Measurements from ENCODE around the gene MATK. TPM values are rescaled to one million over a fixed set of nuclear protein-coding genes. Genes with fewer than 3 reads are reported as not detected.

The MATK gene
- total and polyA plus RNA-seq, 7 donors: 1.8 to 7.7 (median 6.6) TPM; not detected in 4

DNA sequence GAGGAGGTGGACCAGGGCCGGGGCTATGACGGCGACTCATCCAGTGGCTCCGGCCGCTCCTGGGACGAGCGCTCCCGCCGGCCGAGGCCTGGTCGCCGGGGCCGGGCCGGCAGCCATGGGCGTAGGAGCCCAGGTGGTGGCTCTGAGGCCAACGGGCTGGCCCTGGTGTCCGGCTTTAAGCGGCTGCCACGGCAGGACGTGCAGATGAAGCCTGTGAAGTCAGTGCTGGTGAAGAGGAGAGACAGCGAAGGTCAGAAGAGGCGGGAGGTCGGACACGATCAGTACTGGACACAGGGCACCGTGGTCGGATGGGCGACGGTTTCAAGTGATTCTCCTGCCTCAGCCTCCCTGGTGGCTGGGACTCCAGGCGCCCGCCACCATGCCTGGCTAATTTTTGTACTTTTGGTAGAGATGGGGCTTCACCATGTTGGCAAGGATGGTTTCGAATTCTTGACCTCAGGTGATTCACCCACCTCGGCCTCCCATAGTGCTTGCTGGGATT is 55.7 kb downstream of the MATK start:
- Histone ChIP-seq H3K4me3 (no peak overlapping the region), H3K36me3 (no peaks in the 10 kb centered on the region), H3K9me3 (peaks cover 0 to 3% (median 0%) of the 10 kb centered on the region in 4 donors), H3K27ac (no peak overlapping the region), H3K4me1 (no peaks in the 10 kb centered on the region), H3K27me3 (peaks cover 0 to 7% (median 0%) of the 10 kb centered on the region in 3 donors)
- WGBS, 2 donors: 93 to 96% methylated on average over 32 of the region's 32 CpGs
- intact Hi-C loops (cut with DNase I): no loop called here
- no peak for DNase-seq
- TF ChIP-seq POLR2A (IDR thresholded peaks at IDR 0.05) (no peak), CTCF (IDR thresholded peaks at IDR 0.05) (no peak), EP300 (IDR thresholded peaks at IDR 0.05) (no peak), POLR2AphosphoS5 (IDR thresholded peaks at IDR 0.05) (no peak)

Small RNAs within 50 kb of the gene (small RNA-seq; reads per million reads assigned to genes)
- 0 reads per million in 3 donors for gene AC005777.1

Other genes with a start within 250 kb of the MATK start
- gene TEKTIP1, start 247.2 kb downstream of the MATK start, total RNA-seq: 1 to 10 TPM in 1 of 4 donors, not detected in 3; 1.4 TPM
- gene TEKTIP1, start 247.2 kb downstream of the MATK start, polyA plus RNA-seq: 1 to 10 TPM in 1 of 3 donors, not detected in 2; 1.5 TPM
- 10 to 100 TPM; 13.7 to 36.0 (median 22.6) TPM for gene MFSD12, start 228.8 kb downstream of the MATK start, total RNA-seq
- gene MFSD12, start 228.8 kb downstream of the MATK start, polyA plus RNA-seq: 10 to 100 TPM in 1 of 3 donors, 1 to 10 TPM in 2; 2.4 to 53.5 (median 8.6) TPM
- 100 to 1,000 TPM; 105 to 148 (median 120) TPM for gene HMG20B, start 213.4 kb downstream of the MATK start, total RNA-seq
- gene HMG20B, start 213.4 kb downstream of the MATK start, polyA plus RNA-seq: 10 to 100 TPM; 61.3 to 85.9 (median 78.2) TPM
- gene GIPC3, start 200.9 kb downstream of the MATK start, total RNA-seq: under 1 TPM in 2 of 4 donors, not detected in 2; under 0.01 to 0.83 TPM
- 1 to 10 TPM in 1 of 3 donors, not detected in 2; 1.0 TPM for gene GIPC3, start 200.9 kb downstream of the MATK start, polyA plus RNA-seq
- gene TBXA2R, start 179.5 kb downstream of the MATK start, total RNA-seq: 1 to 10 TPM in 1 of 4 donors, under 1 TPM in 3; 0.36 to 3.6 (median 0.68) TPM
- 1 to 10 TPM in 1 of 3 donors, under 1 TPM in 1, not detected in 1; 0.69 to 1.4 TPM for gene TBXA2R, start 179.5 kb downstream of the MATK start, polyA plus RNA-seq
- 10 to 100 TPM; 15.5 to 23.9 (median 23.4) TPM for gene CACTIN, start 159.6 kb downstream of the MATK start, total RNA-seq
- gene CACTIN, start 159.6 kb downstream of the MATK start, polyA plus RNA-seq: 10 to 100 TPM in 1 of 3 donors, 1 to 10 TPM in 2; 6.2 to 20.5 (median 9.0) TPM
- 10 to 100 TPM; 27.8 to 68.7 (median 44.2) TPM for gene PIP5K1C, start 85.9 kb downstream of the MATK start, total RNA-seq
- 10 to 100 TPM in 2 of 3 donors, 1 to 10 TPM in 1; 7.8 to 21.0 (median 11.6) TPM for gene PIP5K1C, start 85.9 kb downstream of the MATK start, polyA plus RNA-seq
- 1 to 10 TPM in 1 of 4 donors, under 1 TPM in 2, not detected in 1; 0.33 to 2.8 (median 0.36) TPM for gene TJP3, start 78.0 kb downstream of the MATK start, total RNA-seq
- gene TJP3, start 78.0 kb downstream of the MATK start, polyA plus RNA-seq: 100 to 1,000 TPM; 158 to 245 (median 168) TPM
- 10 to 100 TPM; 17.8 to 42.9 (median 23.0) TPM for gene APBA3, start 24.7 kb downstream of the MATK start, total RNA-seq
- 10 to 100 TPM; 12.0 to 19.5 (median 13.2) TPM for gene APBA3, start 24.7 kb downstream of the MATK start, polyA plus RNA-seq
- 100 to 1,000 TPM in 3 of 4 donors, 10 to 100 TPM in 1; 80.6 to 123 (median 103) TPM for gene MRPL54, start 23.7 kb downstream of the MATK start, total RNA-seq
- gene MRPL54, start 23.7 kb downstream of the MATK start, polyA plus RNA-seq: 100 to 1,000 TPM in 2 of 3 donors, 10 to 100 TPM in 1; 87.7 to 185 (median 168) TPM
- gene RAX2, start 14.2 kb downstream of the MATK start, total RNA-seq: not detected
- gene RAX2, start 14.2 kb downstream of the MATK start, polyA plus RNA-seq: not detected
- gene ZFR2, start 82.7 kb upstream of the MATK start, total RNA-seq: 1 to 10 TPM in 1 of 4 donors, under 1 TPM in 2, not detected in 1; under 0.01 to 1.2 (median 0.71) TPM
- gene ZFR2, start 82.7 kb upstream of the MATK start, polyA plus RNA-seq: under 1 TPM in 1 of 3 donors, not detected in 2; 0.22 TPM
- gene ATCAY, start 94.3 kb upstream of the MATK start, total RNA-seq: 1 to 10 TPM; 1.5 to 3.8 (median 2.2) TPM
- 1 to 10 TPM in 1 of 3 donors, not detected in 2; 1.6 TPM for gene ATCAY, start 94.3 kb upstream of the MATK start, polyA plus RNA-seq
- gene NMRK2, start 146.7 kb upstream of the MATK start, total RNA-seq: under 1 TPM in 1 of 4 donors, not detected in 3; 0.71 TPM
- gene NMRK2, start 146.7 kb upstream of the MATK start, polyA plus RNA-seq: 1 to 10 TPM in 1 of 3 donors, under 1 TPM in 2; 0.19 to 2.4 (median 0.69) TPM
- 100 to 1,000 TPM in 3 of 4 donors, 10 to 100 TPM in 1; 91.3 to 167 (median 125) TPM for gene DAPK3, start 184.7 kb upstream of the MATK start, total RNA-seq
- 10 to 100 TPM; 38.4 to 66.8 (median 52.9) TPM for gene DAPK3, start 184.7 kb upstream of the MATK start, polyA plus RNA-seq
- 1,000 to 10,000 TPM; 1,842 to 2,448 (median 2,055) TPM for gene EEF2, start 199.1 kb upstream of the MATK start, total RNA-seq
- 1,000 to 10,000 TPM in 2 of 3 donors, 100 to 1,000 TPM in 1; 906 to 1,654 (median 1,225) TPM for gene EEF2, start 199.1 kb upstream of the MATK start, polyA plus RNA-seq
- 10 to 100 TPM; 16.5 to 29.9 (median 19.3) TPM for gene PIAS4, start 221.4 kb upstream of the MATK start, total RNA-seq
- gene PIAS4, start 221.4 kb upstream of the MATK start, polyA plus RNA-seq: 10 to 100 TPM in 2 of 3 donors, 1 to 10 TPM in 1; 7.2 to 21.8 (median 15.0) TPM

Measured in sigmoid colon (tissue), 7 donors.